ENCODE results near the gene C17orf50. TPM values are rescaled to one million over a fixed set of nuclear protein-coding genes. Genes with fewer than 3 reads are reported as not detected.

Gene C17orf50
- total RNA-seq, 1 experiment from 2014 or later: not detected

- CTCF ChIA-PET: interaction anchor here (1.0 kb wide), 1 partner anchor 195 kb away, joined by 4 read pairs; no protein-coding TSS in a partner anchor
- peaks cover 4% of the 10 kb centered on the region; the same call in 1 of the 2 replicates for H3K27me3 ChIP-seq (ENCODE audit: insufficient read depth, low read length)
Measured at GRCh38 chr17:35748979-35749378, 11.7 kb upstream of the C17orf50 start.

GRCh38 chr17:35749560-35750412 lies 10.9 kb upstream of the C17orf50 start:
- H4K20me1 ChIP-seq (ENCODE audit: insufficient read depth): no peaks in the 10 kb centered on the region
- TF ChIP-seq SP1 (IDR thresholded peaks at IDR 0.05; ENCODE audit: low read depth) (no peak), EGR1 (IDR thresholded peaks at IDR 0.05; ENCODE audit: low read depth) (no peak), EZH2 (IDR thresholded peaks at IDR 0.05) (no peak), RAD21 (IDR thresholded peaks at IDR 0.05; ENCODE audit: low read depth) (no peak), POLR2A (IDR thresholded peaks at IDR 0.05; ENCODE audit: borderline replicate concordance, extremely low read depth, insufficient read depth, insufficient read length) (no peak), CEBPB (IDR thresholded peaks at IDR 0.05; ENCODE audit: low read depth) (no peak)
- no peaks in the 10 kb centered on the region for H3K4me1 ChIP-seq (ENCODE audit: control insufficient read depth in 1 of 2, insufficient read depth in 2 of 2, low read length in 2 of 2)
- H2AFZ ChIP-seq (ENCODE audit: low read depth, low read length, poor library complexity, severe bottlenecking): no peak overlapping the region
- POLR2A ChIA-PET: interaction anchor here (0.5 kb wide), 1 partner anchor 83 kb away, joined by 5 read pairs; no protein-coding TSS in a partner anchor
- H3K4me3 ChIP-seq (replicated peaks in 1 of 2; ENCODE audit: low read depth in 1 of 2, low read length in 2 of 2): no peak overlapping the region
- intact Hi-C loops (cut with micrococcal nuclease): loop anchor here (5.0 to 10.0 kb wide), 5 partner anchors 437 to 1325 kb away; no protein-coding TSS in a partner anchor
- no peaks in the 10 kb centered on the region for H3K9me2 ChIP-seq (ENCODE audit: insufficient read depth)
- H3K9ac ChIP-seq (ENCODE audit: low read length): no peak overlapping the region
- RAD21 ChIA-PET (ENCODE audit: low non-redundant PET in 1 of 2, low total read pairs in 2 of 2, uncharacterized antibody in 2 of 2, unreplicated experiment in 2 of 2): no interaction called here
- H3K79me2 ChIP-seq (ENCODE audit: insufficient read depth, low read length): no peaks in the 10 kb centered on the region
- ATAC-seq (no peak), DNase-seq (ENCODE audit: low read depth, low spot score) (no peak)
- BruUV-seq (replicated peaks): no TSS peak
- H3K27me3 ChIP-seq (ENCODE audit: insufficient read depth, low read length): peaks cover 4% of the 10 kb centered on the region; the same call in 1 of the 2 replicates
- no peak overlapping the region for H3K4me2 ChIP-seq (ENCODE audit: low read length)
- H3K36me3 ChIP-seq (ENCODE audit: control insufficient read depth in 1 of 2, insufficient read depth in 2 of 2, low read length in 2 of 2): no peaks in the 10 kb centered on the region
- no peaks in the 10 kb centered on the region for H3K9me3 ChIP-seq (ENCODE audit: control insufficient read depth in 1 of 2, insufficient read depth in 1 of 2, low read depth in 1 of 2, low read length in 2 of 2)
- no peak overlapping the region for H3K27ac ChIP-seq (ENCODE audit: low read depth, low read length)
- CTCF ChIA-PET: interaction anchor here (1.0 to 1.5 kb wide), 2 partner anchors 14 to 196 kb away, joined by 3 to 4 read pairs; no protein-coding TSS in a partner anchor

More at GRCh38 chr17:35748979-35749378, 11.7 kb upstream of the C17orf50 start:
- RAD21 ChIA-PET (ENCODE audit: low non-redundant PET in 1 of 2, low total read pairs in 2 of 2, uncharacterized antibody in 2 of 2, unreplicated experiment in 2 of 2): interaction anchor here in 1 of 2 experiments (0.6 kb wide), 1 partner anchor 134 kb away, joined by 5 read pairs; no protein-coding TSS in a partner anchor
- no peak overlapping the region for H3K27ac ChIP-seq (ENCODE audit: low read depth, low read length)
- no peak overlapping the region for H3K4me2 ChIP-seq (ENCODE audit: low read length)
- intact Hi-C loops (cut with micrococcal nuclease): loop anchor here (5.0 to 10.0 kb wide), 5 partner anchors 437 to 1324 kb away; no protein-coding TSS in a partner anchor
- DNase-seq (ENCODE audit: low read depth, low spot score): no peak
- no peaks in the 10 kb centered on the region for H3K9me2 ChIP-seq (ENCODE audit: insufficient read depth)
- no peak overlapping the region for H2AFZ ChIP-seq (ENCODE audit: low read depth, low read length, poor library complexity, severe bottlenecking)
- BruUV-seq (replicated peaks): no TSS peak
- H3K36me3 ChIP-seq (ENCODE audit: control insufficient read depth in 1 of 2, insufficient read depth in 2 of 2, low read length in 2 of 2): no peaks in the 10 kb centered on the region
- TF ChIP-seq SIN3A (IDR thresholded peaks at IDR 0.05; ENCODE audit: low read depth): no peak
- 0 out of 2 replicates have a peak, but pooled peaks have one; percentile 8 for TF ChIP-seq ZFX (IDR thresholded peaks at IDR 0.05)
- no peak for ATAC-seq
- H3K4me1 ChIP-seq (ENCODE audit: control insufficient read depth in 1 of 2, insufficient read depth in 2 of 2, low read length in 2 of 2): no peaks in the 10 kb centered on the region
- H4K20me1 ChIP-seq (ENCODE audit: insufficient read depth): no peaks in the 10 kb centered on the region
- H3K9me3 ChIP-seq (ENCODE audit: control insufficient read depth in 1 of 2, insufficient read depth in 1 of 2, low read depth in 1 of 2, low read length in 2 of 2): no peaks in the 10 kb centered on the region
- no peak overlapping the region for H3K4me3 ChIP-seq (replicated peaks in 1 of 2; ENCODE audit: low read depth in 1 of 2, low read length in 2 of 2)
- H3K79me2 ChIP-seq (ENCODE audit: insufficient read depth, low read length): no peaks in the 10 kb centered on the region
- POLR2A ChIA-PET: no interaction called here
- H3K9ac ChIP-seq (ENCODE audit: low read length): no peak overlapping the region

Measured in HCT116 (cell line).